K562 treated with DMSO at 1 percent for 12 hours (cell line): ENCODE results near the gene BEGAIN. TPM values are rescaled to one million over a fixed set of nuclear protein-coding genes. Genes with fewer than 3 reads are reported as not detected.

ENCODE experiments used
- total RNA-seq: library from RNA; unstranded; fragments of 300-600 nt; gene quantifications from 2 replicates; pipeline ENCODE4 v1.2.3, GENCODE V29; 2022; ENCODE audit not compliant: insufficient read depth

BEGAIN gene
- not detected in 2 replicates for total RNA-seq

GRCh38 chr14:100587086-100587762 is at the start of gene BEGAIN:
Gene BEGAIN (minus strand): TSS chr14:100587417. CDS start chr14:100587290, 127 bp downstream.

Other genes with a start within 250 kb of the BEGAIN start
- 14.3 and 16.3 TPM in 2 replicates for gene WDR25, start 210.9 kb downstream of the BEGAIN start, total RNA-seq
- 314 and 349 TPM in 2 replicates for gene DLK1, start 139.5 kb upstream of the BEGAIN start, total RNA-seq
- gene MEG3, start 238.7 kb upstream of the BEGAIN start, total RNA-seq = 1.1 and 6.9 TPM in 2 replicates